Activated B cell treated with CpG ODN at 0.5 μM for 24 hours (primary cell): Measurements from ENCODE around the gene AMMECR1. TPM values are rescaled to one million over a fixed set of nuclear protein-coding genes. Genes with fewer than 3 reads are reported as not detected.

ENCODE experiments used
- ATAC-seq: fragments of 200-7000 bp; cut with Tn5 transposase; one replicate; pipeline ENCODE4 v1.10.0; 2021; ENCODE audit warnings: low read depth, mild to moderate bottlenecking, moderate library complexity
- CTCF ChIA-PET: fragments of 350-600 bp; sonication (Branson Sonifier 250); formaldehyde crosslinking; loops from one replicate; lab custom pipeline; 2021; ENCODE audit warnings: antibody characterized with exemption; lab: Charles Lee
- POLR2A ChIA-PET: fragments of 350-600 bp; sonication (Branson Sonifier 250); formaldehyde crosslinking; loops from one replicate; lab custom pipeline; 2021; ENCODE audit warnings: antibody characterized with exemption; lab: Charles Lee
- DNase-seq: peaks from one replicate; pipeline ENCODE4 v3.0.0; 2022
- H3K27ac Mint-ChIP-seq: one replicate; pipeline ENCODE4 v1.8.0; 2020; ENCODE audit warnings: mixed read lengths
- H3K27me3 Mint-ChIP-seq: one replicate; pipeline ENCODE4 v1.8.0; 2021; ENCODE audit warnings: mixed read lengths
- H3K36me3 Mint-ChIP-seq: one replicate; pipeline ENCODE4 v1.8.0; 2021; ENCODE audit warnings: low read depth, mixed read lengths
- H3K4me1 Mint-ChIP-seq: one replicate; pipeline ENCODE4 v1.8.0; 2021; ENCODE audit warnings: mixed read lengths
- H3K4me3 Mint-ChIP-seq: one replicate; pipeline ENCODE4 v1.8.0; 2020; ENCODE audit warnings: mild to moderate bottlenecking, mixed read lengths
- H3K9me3 Mint-ChIP-seq: one replicate; pipeline ENCODE4 v1.8.0; 2020; ENCODE audit warnings: mixed read lengths
- intact Hi-C: fragments of 100-400 bp; cut with micrococcal nuclease; formaldehyde crosslinking; loops from one replicate; pipeline ENCODE4 v1.15.1; 2024
- total RNA-seq: library from RNA; stranded (reverse); gene quantifications from 2 replicates; pipeline ENCODE4 v1.2.3, GENCODE V29; 2022
- TF ChIP-seq, protein P1 (sequence below): fragments of 200-600 bp; IDR thresholded peaks from one replicate; pipeline ENCODE4 v1.8.0; 2022; ENCODE audit warnings: antibody characterized with exemption, mild to moderate bottlenecking

AMMECR1 gene
- total RNA-seq, 1 donor from 2014 or later: 10.8 TPM

DNA sequence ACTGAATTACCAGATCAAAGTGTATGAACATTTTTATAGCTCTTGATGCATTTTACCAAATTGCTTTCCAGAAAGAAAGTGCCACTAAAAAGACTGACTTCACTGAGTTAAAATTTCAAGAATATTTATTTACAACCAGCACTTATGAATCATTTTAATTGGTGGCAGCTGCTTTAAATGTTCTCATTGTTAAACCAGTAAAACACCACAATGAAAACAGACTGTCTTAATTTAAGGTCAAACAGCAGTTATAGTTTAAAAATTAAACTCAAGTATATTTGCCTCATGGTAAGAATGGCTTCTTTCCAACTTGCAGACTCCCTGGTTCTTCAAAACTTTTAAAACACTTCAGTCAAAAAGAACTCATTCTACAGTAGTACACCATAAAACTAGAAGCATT, 36.9 kb downstream of the AMMECR1 start:
- POLR2A ChIA-PET: no interaction called here
- no peaks in the 10 kb centered on the region for H3K9me3 Mint-ChIP-seq
- DNase-seq (no peak), ATAC-seq (no peak)
- no peaks in the 10 kb centered on the region for H3K27me3 Mint-ChIP-seq
- intact Hi-C loops: loop anchor here (5.0 kb wide), 1 partner anchor 36 kb away; the partner anchor contains the start of gene AMMECR1
- peaks cover 26% of the 10 kb centered on the region for H3K4me1 Mint-ChIP-seq
- CTCF ChIA-PET: no interaction called here
- H3K4me3 Mint-ChIP-seq: no peak overlapping the region
- H3K27ac Mint-ChIP-seq: no peak overlapping the region
- peaks cover 4% of the 10 kb centered on the region for H3K36me3 Mint-ChIP-seq
- TF ChIP-seq, protein P1, sequence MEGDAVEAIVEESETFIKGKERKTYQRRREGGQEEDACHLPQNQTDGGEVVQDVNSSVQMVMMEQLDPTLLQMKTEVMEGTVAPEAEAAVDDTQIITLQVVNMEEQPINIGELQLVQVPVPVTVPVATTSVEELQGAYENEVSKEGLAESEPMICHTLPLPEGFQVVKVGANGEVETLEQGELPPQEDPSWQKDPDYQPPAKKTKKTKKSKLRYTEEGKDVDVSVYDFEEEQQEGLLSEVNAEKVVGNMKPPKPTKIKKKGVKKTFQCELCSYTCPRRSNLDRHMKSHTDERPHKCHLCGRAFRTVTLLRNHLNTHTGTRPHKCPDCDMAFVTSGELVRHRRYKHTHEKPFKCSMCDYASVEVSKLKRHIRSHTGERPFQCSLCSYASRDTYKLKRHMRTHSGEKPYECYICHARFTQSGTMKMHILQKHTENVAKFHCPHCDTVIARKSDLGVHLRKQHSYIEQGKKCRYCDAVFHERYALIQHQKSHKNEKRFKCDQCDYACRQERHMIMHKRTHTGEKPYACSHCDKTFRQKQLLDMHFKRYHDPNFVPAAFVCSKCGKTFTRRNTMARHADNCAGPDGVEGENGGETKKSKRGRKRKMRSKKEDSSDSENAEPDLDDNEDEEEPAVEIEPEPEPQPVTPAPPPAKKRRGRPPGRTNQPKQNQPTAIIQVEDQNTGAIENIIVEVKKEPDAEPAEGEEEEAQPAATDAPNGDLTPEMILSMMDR: no peak

DNA sequence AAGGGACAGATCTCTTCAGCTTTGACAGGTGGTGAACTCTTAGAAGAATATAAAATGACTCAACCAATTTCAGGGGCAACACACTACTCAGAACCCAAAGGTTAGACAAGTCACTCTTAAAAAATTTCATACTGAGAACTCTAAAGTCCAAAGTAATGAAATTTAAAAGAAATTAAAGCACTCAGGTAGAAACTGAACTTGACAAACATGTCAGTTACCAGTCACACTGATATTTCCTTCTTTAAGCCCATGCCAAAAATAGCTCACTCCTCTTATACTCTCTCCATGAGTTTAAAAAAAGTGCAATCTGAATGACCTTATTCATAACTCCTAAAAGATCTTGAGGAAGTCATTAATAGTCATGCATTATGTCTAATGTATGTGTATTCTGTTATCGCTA, 40.3 kb downstream of the AMMECR1 start:
- ATAC-seq: no peak
- TF ChIP-seq, protein P1: no peak

DNA sequence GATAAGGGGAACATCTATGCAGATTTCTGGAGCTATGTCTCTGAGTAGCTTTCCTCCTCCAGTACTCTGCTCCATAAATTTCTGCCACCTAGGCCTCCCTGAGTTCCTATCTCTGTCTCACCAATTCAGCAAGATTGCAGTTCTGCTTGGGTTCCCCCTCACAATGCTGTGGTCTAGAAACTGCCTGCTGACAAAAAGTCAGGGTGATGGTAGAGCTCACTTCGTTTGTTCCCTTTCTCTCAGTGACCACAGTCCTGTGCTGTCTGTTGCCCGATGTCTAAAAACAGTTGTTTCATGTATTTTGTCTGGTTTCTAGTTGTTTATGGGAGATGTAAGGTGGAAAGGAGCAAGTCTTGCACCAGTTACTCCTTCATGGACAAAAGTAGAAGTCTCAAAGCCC, 41.1 kb downstream of the AMMECR1 start:
- Mint-ChIP-seq H3K4me1 (peaks cover 39% of the 10 kb centered on the region), H3K4me3 (no peak overlapping the region), H3K27ac (no peak overlapping the region), H3K9me3 (no peaks in the 10 kb centered on the region), H3K27me3 (no peaks in the 10 kb centered on the region), H3K36me3 (no peaks in the 10 kb centered on the region)
- ChIA-PET CTCF (no interaction called here), POLR2A (no interaction called here)
- intact Hi-C loops: no loop called here
- TF ChIP-seq, protein P1: no peak
- ATAC-seq (no peak), DNase-seq (no peak)

More for the DNA sequence above, 40.3 kb downstream of the AMMECR1 start:
- Mint-ChIP-seq H3K27me3 (no peaks in the 10 kb centered on the region), H3K9me3 (no peaks in the 10 kb centered on the region), H3K4me1 (peaks cover 39% of the 10 kb centered on the region), H3K27ac (no peak overlapping the region), H3K36me3 (no peaks in the 10 kb centered on the region), H3K4me3 (no peak overlapping the region)
- DNase-seq: no peak
- intact Hi-C loops: no loop called here
- ChIA-PET CTCF (no interaction called here), POLR2A (interaction anchor here (0.9 kb wide), 1 partner anchor 40 kb away, joined by 3 read pairs; the partner anchor contains the start of gene AMMECR1)

DNA sequence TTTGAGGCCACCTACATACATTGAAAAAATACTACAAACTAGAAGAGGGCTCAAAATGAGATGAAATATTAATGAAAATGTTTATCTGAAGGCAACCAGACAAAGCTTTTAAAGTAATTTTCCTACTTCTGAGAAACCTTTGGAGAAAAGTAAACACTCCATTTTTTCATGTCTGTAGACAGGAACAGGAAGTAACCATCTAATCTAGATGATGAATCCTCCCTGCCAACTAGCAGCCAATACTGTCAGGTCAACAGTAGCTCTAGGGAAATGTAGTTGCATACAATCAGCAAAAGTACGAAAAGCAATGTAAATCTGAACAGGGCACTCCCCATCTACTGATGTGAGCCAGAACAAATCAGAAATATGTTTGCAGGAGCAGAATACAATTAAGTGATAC, 49.0 kb downstream of the AMMECR1 start:
- TF ChIP-seq, protein P1: no peak
- no peaks in the 10 kb centered on the region for H3K9me3 Mint-ChIP-seq
- H3K27me3 Mint-ChIP-seq: no peaks in the 10 kb centered on the region
- no peak overlapping the region for H3K27ac Mint-ChIP-seq
- ChIA-PET CTCF (no interaction called here), POLR2A (interaction anchor here (1.9 kb wide), 1 partner anchor 49 kb away, joined by 5 read pairs; the partner anchor contains the start of gene AMMECR1)
- no peak for DNase-seq
- H3K4me1 Mint-ChIP-seq: peaks cover 38% of the 10 kb centered on the region
- H3K36me3 Mint-ChIP-seq: peaks cover 2% of the 10 kb centered on the region
- intact Hi-C loops: no loop called here
- ATAC-seq: no peak
- no peak overlapping the region for H3K4me3 Mint-ChIP-seq

DNA sequence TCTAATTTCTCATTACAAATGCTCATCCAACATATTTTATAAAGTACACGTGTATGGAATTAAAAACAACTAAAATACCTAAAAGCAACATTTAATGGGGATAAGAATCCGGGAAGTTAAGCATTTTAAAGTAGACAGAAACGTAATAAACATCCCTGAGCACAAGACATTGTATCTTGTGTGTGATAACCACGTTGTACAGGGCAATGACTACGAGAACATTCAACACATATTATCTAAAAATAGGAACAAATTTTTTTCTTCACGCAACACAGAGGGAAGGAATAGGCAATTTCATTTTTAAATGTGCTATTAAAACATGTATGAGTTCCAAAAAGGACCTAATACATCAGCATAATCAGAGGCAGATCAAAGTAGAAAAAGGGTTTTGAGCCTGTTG, 49.5 kb downstream of the AMMECR1 start:
- TF ChIP-seq, protein P1: no peak
- intact Hi-C loops: no loop called here
- no peak overlapping the region for H3K27ac Mint-ChIP-seq
- H3K9me3 Mint-ChIP-seq: no peaks in the 10 kb centered on the region
- no peak for DNase-seq
- no peak for ATAC-seq
- H3K4me3 Mint-ChIP-seq: no peak overlapping the region
- peaks cover 3% of the 10 kb centered on the region for H3K36me3 Mint-ChIP-seq
- H3K4me1 Mint-ChIP-seq: peaks cover 34% of the 10 kb centered on the region
- no peaks in the 10 kb centered on the region for H3K27me3 Mint-ChIP-seq
- ChIA-PET POLR2A (no interaction called here), CTCF (no interaction called here)
